LNCaP clone FGC (cell line): ENCODE data around the gene SVIL.
"Not testable (repeated sequence)": the region's sequence is repeated elsewhere in the genome, so short reads cannot be mapped to it uniquely, and the experiment has no call there.

ENCODE experiments used
- DNase-seq: peaks from one replicate; pipeline ENCODE4 v3.0.0-alpha.2; 2011; ENCODE audit warnings: low read depth
- H3K4me3 ChIP-seq: 2 replicates; pipeline ENCODE4 v1.5.1; 2011; ENCODE audit warnings: mild to moderate bottlenecking, low read depth, low read length, control low read depth
- CTCF ChIP-seq: IDR thresholded peaks from 2 replicates; pipeline ENCODE4 v1.5.1; 2012; ENCODE audit warnings: mild to moderate bottlenecking; ENCODE audit not compliant: control insufficient read depth, insufficient read depth; ENCODE audit errors: extremely low read depth

Gene SVIL

GRCh38 chr10:29615195-29615594 is 19.6 kb downstream of the SVIL start:
- TF ChIP-seq CTCF, result no peak
- no peak overlapping the region for H3K4me3 ChIP-seq
- no peak for DNase-seq

GRCh38 chr10:29614289-29614688 is 20.5 kb downstream of the SVIL start:
- not testable (repeated sequence) for DNase-seq, H3K4me3 ChIP-seq

- TF ChIP-seq CTCF, result no peak
- H3K4me3 ChIP-seq, result no peak overlapping the region
- DNase-seq, result no peak
Observed at GRCh38 chr10:29613791-29614190, 21.0 kb downstream of the SVIL start.

- H3K4me3 ChIP-seq, result no peak overlapping the region
- TF ChIP-seq CTCF, result no peak
- DNase-seq, result no peak
Observed at GRCh38 chr10:29613196-29613595, 21.6 kb downstream of the SVIL start.

- H3K4me3 ChIP-seq, result no peak overlapping the region
- no peak for TF ChIP-seq CTCF
- no peak for DNase-seq
Observed at GRCh38 chr10:29612657-29613056, 22.1 kb downstream of the SVIL start.

- DNase-seq, result no peak
- TF ChIP-seq CTCF, result no peak
- H3K4me3 ChIP-seq, result no peak overlapping the region
Observed at GRCh38 chr10:29611781-29612381, 22.9 kb downstream of the SVIL start.

GRCh38 chr10:29610876-29611647 is 23.7 kb downstream of the SVIL start:
- no peak overlapping the region for H3K4me3 ChIP-seq
- no peak for DNase-seq
- no peak for TF ChIP-seq CTCF

GRCh38 chr10:29610331-29610730 is 24.4 kb downstream of the SVIL start:
- H3K4me3 ChIP-seq, result not testable (repeated sequence)

More at GRCh38 chr10:29610331-29610730, 24.4 kb downstream of the SVIL start:
- not testable (repeated sequence) for DNase-seq
